SU-DHL-6 (cell line): ENCODE results near the gene HOTAIR.

ENCODE experiments used
- EZH2phosphoT487 ChIP-seq: fragments of 200-600 bp; sonication (generic), shearing (Covaris generic); conservative IDR thresholded peaks from 2 replicates; pipeline ENCODE4 v1.6.1; 2018; ENCODE audit warnings: mild to moderate bottlenecking, antibody characterized with exemption, low read length, moderate library complexity, mixed read lengths
- TF ChIP-seq, protein P1 (sequence below): fragments of 200-600 bp; sonication (generic); IDR thresholded peaks from one replicate; pipeline ENCODE4 v1.5.1; 2017; ENCODE audit warnings: antibody characterized with exemption, mild to moderate bottlenecking, low read length, moderate library complexity; ENCODE audit not compliant: insufficient read depth, poor library complexity, severe bottlenecking

DNA sequence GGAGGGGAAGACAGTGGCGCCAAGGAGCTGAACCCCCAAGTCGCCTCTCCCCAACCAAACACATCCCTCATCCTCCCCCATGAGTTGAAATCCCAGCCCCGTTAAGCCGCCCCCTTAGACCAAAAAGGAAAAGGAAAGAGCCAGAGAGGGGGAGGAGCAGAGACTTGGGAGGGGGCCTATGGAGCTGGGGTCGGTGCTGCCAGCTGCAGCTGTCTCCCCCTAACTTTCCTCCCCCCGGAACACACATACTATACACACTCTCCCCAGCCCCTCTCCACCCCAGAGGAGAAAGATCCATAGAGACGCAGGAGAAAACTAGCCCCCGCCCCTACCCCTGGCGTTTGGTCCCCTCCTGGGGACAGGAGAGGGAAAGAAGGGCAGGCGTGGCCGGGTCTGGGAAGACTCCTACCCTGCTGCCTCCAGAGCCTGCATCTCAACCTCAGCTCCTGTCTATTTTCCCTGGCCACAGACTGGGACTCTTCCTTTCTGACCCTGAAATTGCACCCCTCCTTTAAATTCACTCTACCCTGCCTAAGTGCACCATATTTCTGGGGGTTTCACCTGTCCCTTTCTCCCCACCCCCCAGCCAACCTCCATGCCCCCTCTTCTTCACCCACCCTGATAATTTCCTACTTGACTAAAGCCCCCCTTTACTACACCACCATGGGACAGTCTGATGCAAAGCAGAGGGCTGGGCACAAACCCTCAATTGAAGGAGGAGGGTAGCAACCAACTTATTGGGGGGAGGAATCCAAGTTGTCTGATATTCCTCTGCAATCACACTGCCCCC lies 23.6 kb upstream of the HOTAIR start:
- TF ChIP-seq, protein P1, sequence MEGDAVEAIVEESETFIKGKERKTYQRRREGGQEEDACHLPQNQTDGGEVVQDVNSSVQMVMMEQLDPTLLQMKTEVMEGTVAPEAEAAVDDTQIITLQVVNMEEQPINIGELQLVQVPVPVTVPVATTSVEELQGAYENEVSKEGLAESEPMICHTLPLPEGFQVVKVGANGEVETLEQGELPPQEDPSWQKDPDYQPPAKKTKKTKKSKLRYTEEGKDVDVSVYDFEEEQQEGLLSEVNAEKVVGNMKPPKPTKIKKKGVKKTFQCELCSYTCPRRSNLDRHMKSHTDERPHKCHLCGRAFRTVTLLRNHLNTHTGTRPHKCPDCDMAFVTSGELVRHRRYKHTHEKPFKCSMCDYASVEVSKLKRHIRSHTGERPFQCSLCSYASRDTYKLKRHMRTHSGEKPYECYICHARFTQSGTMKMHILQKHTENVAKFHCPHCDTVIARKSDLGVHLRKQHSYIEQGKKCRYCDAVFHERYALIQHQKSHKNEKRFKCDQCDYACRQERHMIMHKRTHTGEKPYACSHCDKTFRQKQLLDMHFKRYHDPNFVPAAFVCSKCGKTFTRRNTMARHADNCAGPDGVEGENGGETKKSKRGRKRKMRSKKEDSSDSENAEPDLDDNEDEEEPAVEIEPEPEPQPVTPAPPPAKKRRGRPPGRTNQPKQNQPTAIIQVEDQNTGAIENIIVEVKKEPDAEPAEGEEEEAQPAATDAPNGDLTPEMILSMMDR = no peak
- TF ChIP-seq EZH2phosphoT487 = no peak
